ENCODE results near the gene CRELD1.
A peak's percentile ranks its signal among the peaks of the same experiment; 100 is the strongest.

The CRELD1 gene

GRCh38 chr3:9906480-9906879, 27.2 kb upstream of the CRELD1 start:
- DNase-seq: no peak

GRCh38 chr3:9908286-9908685, 25.3 kb upstream of the CRELD1 start:
- DNase-seq: no peak

- peak in 1 of 2 donors; percentile 17 for DNase-seq
Observed at GRCh38 chr3:9909221-9910013, 24.2 kb upstream of the CRELD1 start.

GRCh38 chr3:9911863-9912262, 21.8 kb upstream of the CRELD1 start:
- no peak for DNase-seq

GRCh38 chr3:9912294-9912935, 21.2 kb upstream of the CRELD1 start:
- no peak for DNase-seq

GRCh38 chr3:9913601-9914000, 20.0 kb upstream of the CRELD1 start:
- DNase-seq: no peak

- DNase-seq: no peak
Observed at GRCh38 chr3:9914011-9914410, 19.6 kb upstream of the CRELD1 start.

GRCh38 chr3:9914559-9915253, 18.9 kb upstream of the CRELD1 start:
- DNase-seq: no peak

GRCh38 chr3:9915254-9916141, 18.1 kb upstream of the CRELD1 start:
- peak; percentile 66 to 81 for DNase-seq

- DNase-seq: no peak
Observed at GRCh38 chr3:9916346-9916733, 17.3 kb upstream of the CRELD1 start.

- peak; percentile 60 to 74 for DNase-seq
Observed at GRCh38 chr3:9916734-9917680, 16.6 kb upstream of the CRELD1 start, which contains the start of gene IL17RC. IL17RC (plus strand) TSS chr3:9917098; CDS start chr3:9917316, 218 bp downstream.

- DNase-seq: no peak
Observed at GRCh38 chr3:9917820-9918219, 15.8 kb upstream of the CRELD1 start.

GRCh38 chr3:9918261-9919038, 15.2 kb upstream of the CRELD1 start:
- no peak for DNase-seq

GRCh38 chr3:9928158-9928557, 5.5 kb upstream of the CRELD1 start:
- no peak for DNase-seq

- no peak for DNase-seq
Observed at GRCh38 chr3:9930804-9931418, 2.7 kb upstream of the CRELD1 start.

GRCh38 chr3:9932535-9932842, 1.1 kb upstream of the CRELD1 start:
- no peak for DNase-seq

GRCh38 chr3:9932843-9933560, 632 bp upstream of the CRELD1 start:
- DNase-seq: peak; percentile 76 to 89

GRCh38 chr3:9934235-9934621, 594 bp downstream of the CRELD1 start:
- peak in 1 of 2 donors; percentile 9 for DNase-seq

- no peak for DNase-seq
Observed at GRCh38 chr3:9934993-9935392, 1.4 kb downstream of the CRELD1 start.

Measured in inflammatory macrophage (primary cell).